ENCODE measurements around the gene PACS1.
A peak's percentile ranks its signal among the peaks of the same experiment; 100 is the strongest.

The PACS1 gene

GRCh38 chr11:66190786-66191185 is 120.7 kb downstream of the PACS1 start:
- no peak for DNase-seq

DNA sequence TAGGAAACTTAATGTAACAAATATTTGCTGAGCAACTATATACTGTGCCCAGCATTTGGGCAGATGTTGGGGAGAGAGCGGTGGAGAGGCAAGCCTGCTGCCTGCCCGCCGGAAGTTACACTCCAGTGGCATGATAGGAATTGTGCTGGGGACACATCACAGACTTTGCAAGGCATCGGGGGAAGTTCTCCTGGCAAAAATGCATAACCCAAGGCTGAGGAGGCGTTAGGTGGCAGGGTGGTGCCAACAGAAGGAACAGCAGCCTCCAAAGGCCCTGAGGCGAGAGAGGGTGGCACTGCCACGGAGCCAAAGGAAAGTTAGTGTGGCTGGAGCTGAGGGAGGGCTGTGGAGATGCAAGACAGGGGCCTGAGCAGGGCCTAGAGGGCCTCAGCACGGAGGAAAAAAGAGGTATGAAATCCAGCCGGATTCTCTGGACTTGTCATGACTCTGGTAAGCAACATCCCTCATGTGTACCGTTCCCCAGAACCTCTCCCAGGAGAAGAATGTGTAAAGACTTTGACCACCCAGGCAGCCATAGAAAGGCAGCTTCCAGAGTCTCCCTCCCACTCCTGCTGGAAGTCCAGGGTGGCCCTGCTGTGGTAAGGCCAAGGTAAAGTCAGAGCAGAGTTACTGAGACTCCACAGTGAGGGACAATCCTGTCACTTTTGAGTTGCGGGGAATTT is 122.2 kb downstream of the PACS1 start:
- DNase-seq, result no peak

- DNase-seq, result no peak
Measured at GRCh38 chr11:66194391-66194790, 124.3 kb downstream of the PACS1 start.

- no peak for DNase-seq
Measured at GRCh38 chr11:66195867-66196266, 125.8 kb downstream of the PACS1 start.

DNA sequence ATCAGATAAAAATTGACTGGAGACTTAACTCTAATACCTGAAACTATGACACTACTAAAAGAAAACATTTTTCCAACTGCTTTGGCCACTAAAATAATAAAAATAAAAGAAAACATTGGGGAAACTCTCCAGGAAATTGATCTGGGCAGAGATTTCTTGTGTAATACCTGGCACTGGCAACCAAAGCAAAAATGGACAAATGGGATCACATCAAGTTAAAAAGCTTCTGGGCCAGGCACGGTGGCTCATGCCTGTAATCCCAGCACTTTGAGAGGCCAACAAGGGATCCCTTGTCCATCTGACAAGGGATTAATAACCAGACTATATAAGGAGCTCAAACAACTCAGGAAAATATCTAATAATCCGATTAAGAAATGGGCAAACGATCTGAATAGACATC is 133.8 kb downstream of the PACS1 start:
- no peak for DNase-seq

DNA sequence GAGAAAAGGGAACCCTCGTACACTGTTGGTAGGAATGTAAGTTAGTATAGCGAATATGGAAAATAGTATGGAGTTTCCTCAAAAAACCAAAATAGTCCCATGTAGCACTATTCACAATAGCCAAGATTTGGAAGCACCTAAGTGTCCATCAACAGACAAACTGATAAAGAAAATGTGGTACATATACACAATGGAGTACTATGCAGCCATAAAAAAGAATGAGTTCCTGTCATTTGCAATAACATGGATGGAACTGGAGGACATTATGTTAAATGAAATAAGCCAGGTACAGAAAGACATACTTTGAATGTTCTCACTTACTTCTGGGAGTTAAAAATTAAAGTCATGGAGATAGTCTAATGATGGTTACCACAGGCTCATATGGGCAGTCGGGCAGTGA is 134.3 kb downstream of the PACS1 start:
- DNase-seq, result no peak

GRCh38 chr11:66207816-66208215 is 137.7 kb downstream of the PACS1 start:
- DNase-seq, result no peak

DNA sequence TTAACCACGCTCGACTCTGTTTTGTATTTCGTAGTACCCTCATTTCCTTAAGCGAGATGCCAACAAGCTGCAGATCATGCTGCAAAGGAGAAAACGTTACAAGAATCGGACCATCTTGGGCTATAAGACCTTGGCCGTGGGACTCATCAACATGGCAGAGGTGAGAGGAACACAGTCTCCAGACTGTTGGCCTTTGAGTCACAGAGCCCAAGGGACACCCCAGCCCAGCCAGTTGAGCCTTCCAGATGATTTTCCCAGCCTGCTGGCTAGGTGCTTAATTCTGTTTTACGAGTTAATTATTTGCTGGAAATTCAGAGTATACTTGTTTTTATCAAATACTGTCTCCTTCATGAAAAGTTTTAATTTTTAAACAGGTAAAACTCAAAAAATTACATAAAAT is 141.0 kb downstream of the PACS1 start:
- DNase-seq, result no peak

GRCh38 chr11:66216911-66217310 is 146.8 kb downstream of the PACS1 start:
- no peak for DNase-seq

DNA sequence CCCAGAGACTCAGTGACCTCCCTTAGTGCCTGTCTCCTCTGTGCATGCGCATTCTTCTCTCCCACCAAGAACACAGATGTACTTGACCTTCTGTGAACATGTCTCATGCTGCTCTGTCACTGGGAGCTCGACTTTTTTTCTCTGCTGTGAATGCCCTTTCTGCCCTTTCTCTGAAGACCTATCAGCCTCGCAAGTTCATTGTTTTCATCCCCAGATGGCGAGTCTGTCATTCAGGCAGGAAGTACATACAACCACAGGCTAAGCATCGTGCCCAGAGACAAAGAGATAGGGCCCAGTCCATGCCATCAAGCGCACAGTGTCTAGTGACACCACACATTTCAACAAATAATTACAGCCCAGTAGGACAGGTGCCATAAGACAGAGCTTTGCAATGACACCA is 148.0 kb downstream of the PACS1 start:
- no peak for DNase-seq

- no peak for DNase-seq
Measured at GRCh38 chr11:66218846-66219620, 149.0 kb downstream of the PACS1 start.

GRCh38 chr11:66219846-66220565 is 149.9 kb downstream of the PACS1 start:
- no peak for DNase-seq

DNA sequence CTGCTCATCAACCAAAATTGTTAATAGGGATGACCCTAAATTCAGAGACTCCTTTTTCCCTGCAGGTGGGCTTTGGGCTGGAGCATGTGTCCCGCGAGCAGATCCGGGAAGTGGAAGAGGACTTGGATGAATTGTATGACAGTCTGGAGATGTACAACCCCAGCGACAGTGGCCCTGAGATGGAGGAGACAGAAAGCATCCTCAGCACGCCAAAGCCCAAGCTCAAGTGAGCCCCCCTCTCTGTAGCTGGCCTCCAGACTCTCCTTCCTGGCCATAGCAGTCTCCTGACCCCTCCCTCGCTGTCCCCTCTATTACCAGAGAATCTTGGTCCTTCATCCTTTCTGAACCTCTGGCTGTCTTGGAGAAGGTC is 150.5 kb downstream of the PACS1 start:
- DNase-seq, result no peak

GRCh38 chr11:66221012-66221411 is 150.9 kb downstream of the PACS1 start:
- no peak for DNase-seq

DNA sequence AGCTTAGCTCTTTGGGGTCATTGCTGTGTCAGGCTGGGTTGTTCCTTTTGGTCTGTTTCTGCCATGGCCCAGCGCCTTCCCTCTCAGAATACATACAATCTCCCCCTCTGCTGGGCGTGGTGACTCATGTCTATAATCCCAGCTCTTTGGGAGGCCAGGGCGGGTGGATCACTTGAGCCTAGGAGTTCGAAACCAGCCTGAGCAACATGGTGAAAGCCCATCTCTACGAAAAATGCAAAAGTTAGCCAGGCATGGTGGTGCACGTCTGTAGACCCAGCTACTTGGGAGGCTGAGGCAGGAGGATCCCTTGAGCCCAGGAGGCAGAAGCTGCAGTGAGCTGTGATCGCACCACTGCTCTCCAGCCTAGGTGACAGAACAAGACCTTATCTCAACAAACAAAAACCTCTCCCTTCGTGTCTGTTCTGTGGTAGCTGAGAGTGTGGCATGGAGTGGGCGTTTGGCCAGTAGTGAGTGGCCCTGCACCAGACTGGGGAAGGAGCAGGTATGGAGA is 151.7 kb downstream of the PACS1 start:
- no peak for DNase-seq

DNA sequence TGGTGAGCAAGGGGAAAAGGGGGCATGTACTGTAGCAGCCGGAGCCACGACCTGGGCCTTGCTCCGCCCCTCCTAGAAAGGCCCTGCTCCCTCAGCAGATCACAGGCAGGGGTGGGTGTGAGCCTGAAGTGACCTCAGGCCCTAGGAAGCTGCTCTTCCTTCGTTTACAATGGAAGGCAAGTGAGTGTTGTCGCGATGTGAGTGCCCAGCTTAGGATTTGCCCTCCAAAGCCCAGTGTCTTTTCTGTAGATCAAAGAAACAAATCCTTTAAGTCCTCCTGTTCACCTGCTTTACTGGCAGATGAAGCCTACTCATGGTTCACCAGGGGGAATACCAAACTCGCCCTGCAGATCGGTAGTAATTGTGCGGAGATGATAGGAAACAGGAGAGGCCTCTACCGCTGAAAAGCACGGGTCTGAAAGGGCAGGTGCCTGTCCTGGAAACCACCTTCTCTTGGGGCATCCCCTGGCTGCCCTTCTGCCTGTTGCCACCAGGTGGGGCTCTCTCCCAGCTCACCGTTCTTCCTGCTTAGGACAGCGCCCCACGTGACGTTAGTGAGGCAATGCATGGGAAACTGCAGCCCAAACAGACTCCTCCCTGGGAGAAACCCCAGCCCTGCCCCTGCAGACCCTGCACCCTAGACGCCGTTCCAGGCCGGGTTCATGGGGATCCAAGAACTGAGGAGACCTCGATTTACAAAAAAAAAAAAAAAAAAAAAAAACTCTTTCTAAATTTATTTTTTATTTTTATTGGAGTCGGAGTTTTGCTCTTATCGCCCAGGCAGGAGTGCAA is 152.5 kb downstream of the PACS1 start:
- DNase-seq, result peak; percentile 96 to 97

- DNase-seq, result no peak
Measured at GRCh38 chr11:66224226-66224855, 154.3 kb downstream of the PACS1 start.

DNA sequence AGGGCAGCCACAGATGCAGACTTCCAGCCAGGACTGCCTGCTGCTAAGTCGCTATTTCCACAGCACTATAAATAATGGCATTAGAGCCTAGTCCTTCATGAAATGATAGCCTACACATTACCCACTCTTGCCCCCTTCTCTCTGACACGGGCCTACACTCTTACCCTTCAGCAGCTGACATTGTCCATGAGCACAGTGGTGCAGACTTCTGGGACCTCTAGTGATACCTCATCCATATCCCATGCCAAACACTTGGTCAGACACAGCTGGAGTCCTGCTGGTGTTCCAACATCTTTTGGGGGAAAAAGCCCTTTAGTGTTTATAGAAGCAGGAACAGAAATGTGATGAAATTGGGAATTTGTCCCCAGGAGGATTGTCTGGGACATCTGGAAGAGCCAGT is 155.0 kb downstream of the PACS1 start:
- DNase-seq, result no peak

DNA sequence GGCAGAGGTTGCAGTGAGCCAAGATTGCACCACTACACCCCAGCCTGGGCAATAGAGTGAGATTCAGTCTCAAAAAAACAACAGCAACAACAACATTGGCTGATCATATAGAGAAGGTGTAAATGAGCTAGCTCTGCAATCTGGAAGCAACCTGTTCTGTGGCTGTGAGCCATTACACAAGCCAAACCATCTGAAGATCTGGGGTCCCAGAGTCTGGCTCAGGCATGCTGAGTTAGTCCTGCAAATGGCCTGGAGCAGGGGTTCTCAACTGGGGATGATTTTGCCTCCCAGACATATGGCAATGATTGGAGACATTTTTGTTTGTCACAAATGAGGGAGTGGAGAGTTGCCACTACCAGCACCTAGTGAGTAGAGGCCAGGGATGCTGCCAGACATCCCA is 156.0 kb downstream of the PACS1 start:
- no peak for DNase-seq

GRCh38 chr11:66227700-66228099 is 157.6 kb downstream of the PACS1 start:
- no peak for DNase-seq

DNA sequence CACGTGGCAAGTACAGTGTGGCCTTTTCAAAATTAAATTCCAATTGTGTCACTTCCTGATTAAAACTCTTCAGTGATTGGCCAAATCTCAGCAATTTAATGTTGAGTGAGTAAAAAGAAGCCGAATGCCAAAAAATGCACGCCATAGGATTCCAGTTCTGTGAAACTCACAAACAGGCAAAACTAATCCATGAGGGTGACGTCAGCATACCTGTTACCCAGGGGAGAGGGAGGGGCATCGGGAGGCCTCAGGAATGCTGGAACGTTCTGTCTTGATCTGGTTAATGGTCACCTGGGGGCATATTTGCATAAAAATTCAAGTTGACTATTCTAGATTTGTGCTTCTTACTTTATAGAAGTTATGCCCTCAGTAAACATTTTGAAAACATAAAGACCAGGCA is 158.4 kb downstream of the PACS1 start:
- DNase-seq, result no peak

DNA sequence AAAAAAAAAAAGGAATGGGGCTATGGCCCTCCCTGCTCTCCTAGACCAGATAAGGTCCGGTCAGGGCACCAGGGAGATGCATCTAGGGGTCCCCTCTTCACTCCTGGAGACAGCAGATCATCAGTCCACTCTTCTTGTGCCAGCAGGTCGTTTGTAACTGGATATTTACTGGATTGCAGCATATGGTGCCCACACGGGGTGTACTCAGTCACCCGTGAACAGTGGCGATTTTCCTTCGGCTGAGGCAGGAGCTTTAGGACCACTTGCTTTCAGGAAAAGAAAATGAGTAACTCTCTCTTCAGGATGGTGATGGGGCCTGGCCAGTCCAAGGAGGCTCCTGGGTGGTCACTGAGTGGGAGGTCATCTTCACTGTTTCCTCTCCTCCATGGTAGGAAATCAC is 160.1 kb downstream of the PACS1 start:
- no peak for DNase-seq

- no peak for DNase-seq
Measured at GRCh38 chr11:66230978-66231377, 160.9 kb downstream of the PACS1 start.

Data from CD4-positive, alpha-beta T cell treated with Interleukin-4 for 1 hour (primary cell).